HL-60 (cell line): ENCODE results near the gene OCEL1.

Experiments
- DNase-seq, 2 experiments: peaks; one replicate each; pipeline ENCODE4 v3.0.0-alpha.2; 2010 to 2020; ENCODE audit warnings: low read depth in 1 of 2, low spot score in 1 of 2
- H3K27ac ChIP-seq: fragments of 250-450 bp; sonication (Bioruptor Pico); replicated peaks from 2 replicates; pipeline ENCODE4 v1.5.1; 2020; ENCODE audit warnings: mild to moderate bottlenecking, moderate library complexity
- H3K27me3 ChIP-seq: fragments of 250-450 bp; sonication (Bioruptor Pico); 2 replicates; pipeline ENCODE4 v1.5.1; 2021; ENCODE audit warnings: mild to moderate bottlenecking, moderate library complexity; ENCODE audit not compliant: insufficient read depth, poor library complexity, severe bottlenecking
- H3K4me3 ChIP-seq: replicated peaks from 2 replicates; pipeline ENCODE4 v1.5.1; 2011; ENCODE audit warnings: mild to moderate bottlenecking, control low read depth, low read length; ENCODE audit not compliant: insufficient read depth
- GABPA ChIP-seq: IDR thresholded peaks from 2 replicates; pipeline ENCODE4 v1.6.1; 2012; ENCODE audit warnings: low read depth
- POLR2AphosphoS5 ChIP-seq: IDR thresholded peaks from 2 replicates; pipeline ENCODE4 v1.6.1; 2012; ENCODE audit warnings: low read depth
- REST ChIP-seq: IDR thresholded peaks from 2 replicates; pipeline ENCODE4 v1.6.1; 2012; ENCODE audit warnings: low read depth; ENCODE audit not compliant: insufficient replicate concordance
- SPI1 ChIP-seq: IDR thresholded peaks from 2 replicates; pipeline ENCODE4 v1.6.1; 2012; ENCODE audit warnings: low read depth, mild to moderate bottlenecking, borderline replicate concordance
- TF ChIP-seq, protein P1 (sequence below): IDR thresholded peaks from one replicate; pipeline ENCODE4 v1.5.1; 2011; ENCODE audit warnings: low read length, control low read depth, inconsistent platforms; ENCODE audit not compliant: insufficient read depth

Gene OCEL1

DNA sequence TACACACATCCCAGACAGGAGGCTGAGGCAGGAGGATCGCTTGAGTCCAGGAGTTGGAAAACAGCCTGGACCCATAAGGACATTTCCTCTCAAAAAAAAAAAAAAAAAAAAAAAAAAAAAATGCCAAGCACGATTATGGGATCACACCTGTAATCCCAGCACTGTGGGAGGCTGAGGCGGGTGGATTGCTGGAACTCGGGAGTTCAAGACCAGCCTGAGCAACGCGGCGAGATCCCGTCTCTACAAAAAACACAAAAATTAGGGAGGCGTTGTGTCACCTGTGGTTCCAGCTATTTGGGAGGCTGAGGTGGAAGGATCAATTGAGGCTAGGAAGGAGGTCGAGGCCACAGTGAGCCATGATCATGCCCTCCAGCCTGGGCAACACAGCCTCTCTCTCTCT is 973 bp upstream of the OCEL1 start:
- TF ChIP-seq REST (no peak), POLR2AphosphoS5 (no peak), SPI1 (no peak), GABPA (no peak)
- TF ChIP-seq, protein P1, sequence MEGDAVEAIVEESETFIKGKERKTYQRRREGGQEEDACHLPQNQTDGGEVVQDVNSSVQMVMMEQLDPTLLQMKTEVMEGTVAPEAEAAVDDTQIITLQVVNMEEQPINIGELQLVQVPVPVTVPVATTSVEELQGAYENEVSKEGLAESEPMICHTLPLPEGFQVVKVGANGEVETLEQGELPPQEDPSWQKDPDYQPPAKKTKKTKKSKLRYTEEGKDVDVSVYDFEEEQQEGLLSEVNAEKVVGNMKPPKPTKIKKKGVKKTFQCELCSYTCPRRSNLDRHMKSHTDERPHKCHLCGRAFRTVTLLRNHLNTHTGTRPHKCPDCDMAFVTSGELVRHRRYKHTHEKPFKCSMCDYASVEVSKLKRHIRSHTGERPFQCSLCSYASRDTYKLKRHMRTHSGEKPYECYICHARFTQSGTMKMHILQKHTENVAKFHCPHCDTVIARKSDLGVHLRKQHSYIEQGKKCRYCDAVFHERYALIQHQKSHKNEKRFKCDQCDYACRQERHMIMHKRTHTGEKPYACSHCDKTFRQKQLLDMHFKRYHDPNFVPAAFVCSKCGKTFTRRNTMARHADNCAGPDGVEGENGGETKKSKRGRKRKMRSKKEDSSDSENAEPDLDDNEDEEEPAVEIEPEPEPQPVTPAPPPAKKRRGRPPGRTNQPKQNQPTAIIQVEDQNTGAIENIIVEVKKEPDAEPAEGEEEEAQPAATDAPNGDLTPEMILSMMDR, result no peak
- H3K4me3 ChIP-seq, result no peak overlapping the region
- H3K27ac ChIP-seq, result no peak overlapping the region; the same call in 1 of the 2 replicates
- DNase-seq, result no peak
- H3K27me3 ChIP-seq, result no peaks in the 10 kb centered on the region

- Histone ChIP-seq H3K4me3 (no peak overlapping the region), H3K27me3 (no peaks in the 10 kb centered on the region), H3K27ac (no peak overlapping the region)
- no peak for DNase-seq
- TF ChIP-seq REST, result no peak
- TF ChIP-seq SPI1, result no peak
- TF ChIP-seq GABPA, result no peak
Measured at GRCh38 chr19:17227798-17228367, 1.9 kb downstream of the OCEL1 start.

- Histone ChIP-seq H3K4me3 (no peak overlapping the region), H3K27ac (no peak overlapping the region), H3K27me3 (no peaks in the 10 kb centered on the region)
- no peak for TF ChIP-seq SPI1
- no peak for TF ChIP-seq POLR2AphosphoS5
- no peak for TF ChIP-seq REST
- TF ChIP-seq, protein P1, result no peak
- TF ChIP-seq GABPA, result no peak
- DNase-seq, result no peak
Measured at GRCh38 chr19:17229890-17230289, 3.9 kb downstream of the OCEL1 start.

DNA sequence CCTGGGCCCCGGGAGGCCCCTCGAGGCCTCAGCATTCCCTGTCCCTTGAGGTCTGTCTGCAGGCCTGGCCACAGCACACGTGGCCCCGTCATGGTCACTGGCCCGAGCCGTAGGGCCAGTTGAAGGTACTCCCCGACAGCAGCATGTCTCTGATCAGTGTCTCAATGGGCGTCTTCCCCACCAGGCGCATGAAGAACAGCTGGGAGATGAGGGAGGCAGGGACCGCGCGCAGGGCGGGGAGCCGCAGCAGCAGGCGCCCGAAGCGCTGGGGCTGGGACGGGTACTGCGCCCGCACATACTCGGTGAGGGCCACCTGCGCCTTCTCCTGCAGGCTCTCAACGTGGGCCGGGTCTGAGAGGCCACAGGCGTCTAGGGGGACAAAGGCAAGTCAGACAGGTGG is 6.2 kb downstream of the OCEL1 start:
- DNase-seq, result no peak
- TF ChIP-seq, protein P1, result no peak
- TF ChIP-seq POLR2AphosphoS5 (no peak), SPI1 (no peak), REST (no peak), GABPA (no peak)
- no peak overlapping the region for H3K27ac ChIP-seq
- no peak overlapping the region for H3K4me3 ChIP-seq
- no peaks in the 10 kb centered on the region for H3K27me3 ChIP-seq
